Sigmoid colon (tissue), 4 donors: ENCODE results near the gene SDK2.
"Not testable (repeated sequence)": the region's sequence is repeated elsewhere in the genome, so short reads cannot be mapped to it uniquely, and the experiment has no call there.

Source experiments
- CTCF ChIP-seq, 4 experiments: fragments of 450-650 bp in 3 of 4; fragments of 200-600 bp in 1 of 4; IDR thresholded peaks; one replicate each; pipeline ENCODE4 v1.5.1; 2016 to 2019; ENCODE audit warnings: antibody characterized with exemption in 4 of 4, mild to moderate bottlenecking in 3 of 4, moderate library complexity in 2 of 4
- POLR2A ChIP-seq, 2 donors: fragments of 450-650 bp; IDR thresholded peaks; one replicate each; pipeline ENCODE4 v1.6.1; 2016; ENCODE audit warnings: antibody characterized with exemption in 2 of 2, mild to moderate bottlenecking in 2 of 2, moderate library complexity in 2 of 2
- POLR2AphosphoS5 ChIP-seq, 4 donors: sonication (generic); formaldehyde crosslinking; IDR thresholded peaks; one replicate each; pipeline ENCODE4 v1.6.1; 2017; ENCODE audit warnings: antibody characterized with exemption in 4 of 4

DNA sequence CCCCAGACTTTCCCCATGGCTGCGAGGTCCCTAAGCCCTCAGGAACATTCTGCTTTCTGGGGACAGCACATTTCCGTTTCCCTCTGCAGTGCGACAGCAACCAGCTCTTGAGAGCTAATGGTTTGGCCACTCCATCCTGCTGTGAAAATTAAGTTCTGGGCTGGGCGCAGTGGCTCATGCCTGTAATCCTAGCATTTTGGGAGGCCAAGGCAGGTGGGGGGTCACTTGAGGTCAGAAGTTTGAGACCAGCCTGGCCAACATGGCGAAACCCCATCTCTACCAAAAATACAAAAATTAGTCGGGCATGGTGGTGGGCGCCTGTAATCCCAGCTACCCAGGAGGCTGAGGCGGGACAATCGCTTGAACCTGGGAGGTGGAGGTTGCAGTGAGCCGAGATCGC, 331.4 kb downstream of the SDK2 start:
- TF ChIP-seq CTCF, POLR2A, POLR2AphosphoS5 (IDR thresholded peaks at IDR 0.05): not testable (repeated sequence)
